Panc1 (cell line): ENCODE results near the gene LSS.

Experiments
- POLR2AphosphoS5 ChIP-seq: IDR thresholded peaks from 2 replicates; pipeline ENCODE4 v1.6.1; 2012; ENCODE audit warnings: mild to moderate bottlenecking, low read depth, low read length, moderate library complexity
- TF ChIP-seq, protein P1 (sequence below): fragments of 450-650 bp; IDR thresholded peaks from 2 replicates; pipeline ENCODE4 v1.5.1; 2017; ENCODE audit warnings: mild to moderate bottlenecking

DNA sequence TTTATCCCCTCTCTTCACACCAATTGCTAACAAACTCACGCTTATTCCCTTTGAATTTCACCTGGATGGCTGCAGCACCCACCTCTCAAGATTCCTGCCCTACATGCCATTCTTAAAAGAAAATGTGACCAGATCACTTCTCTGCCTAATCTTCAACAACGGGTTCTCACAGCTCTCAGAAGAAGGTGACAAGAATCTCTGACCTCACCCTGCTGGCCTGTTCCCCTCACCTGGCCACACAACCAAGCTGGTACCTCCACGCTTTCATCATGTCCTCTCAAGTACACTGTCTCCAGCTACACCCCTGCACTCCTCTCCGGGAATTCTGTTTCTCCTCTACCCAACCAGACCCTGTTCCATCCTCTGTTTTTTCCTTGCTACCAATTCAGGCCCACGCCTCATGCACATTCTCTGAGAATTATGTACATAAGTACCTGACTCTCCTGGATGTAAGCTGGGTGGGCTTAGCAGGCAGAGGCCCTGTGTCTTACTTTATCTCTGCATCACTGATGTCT is 5.9 kb upstream of the LSS start:
- TF ChIP-seq, protein P1, sequence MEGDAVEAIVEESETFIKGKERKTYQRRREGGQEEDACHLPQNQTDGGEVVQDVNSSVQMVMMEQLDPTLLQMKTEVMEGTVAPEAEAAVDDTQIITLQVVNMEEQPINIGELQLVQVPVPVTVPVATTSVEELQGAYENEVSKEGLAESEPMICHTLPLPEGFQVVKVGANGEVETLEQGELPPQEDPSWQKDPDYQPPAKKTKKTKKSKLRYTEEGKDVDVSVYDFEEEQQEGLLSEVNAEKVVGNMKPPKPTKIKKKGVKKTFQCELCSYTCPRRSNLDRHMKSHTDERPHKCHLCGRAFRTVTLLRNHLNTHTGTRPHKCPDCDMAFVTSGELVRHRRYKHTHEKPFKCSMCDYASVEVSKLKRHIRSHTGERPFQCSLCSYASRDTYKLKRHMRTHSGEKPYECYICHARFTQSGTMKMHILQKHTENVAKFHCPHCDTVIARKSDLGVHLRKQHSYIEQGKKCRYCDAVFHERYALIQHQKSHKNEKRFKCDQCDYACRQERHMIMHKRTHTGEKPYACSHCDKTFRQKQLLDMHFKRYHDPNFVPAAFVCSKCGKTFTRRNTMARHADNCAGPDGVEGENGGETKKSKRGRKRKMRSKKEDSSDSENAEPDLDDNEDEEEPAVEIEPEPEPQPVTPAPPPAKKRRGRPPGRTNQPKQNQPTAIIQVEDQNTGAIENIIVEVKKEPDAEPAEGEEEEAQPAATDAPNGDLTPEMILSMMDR = no peak
- TF ChIP-seq POLR2AphosphoS5 = no peak
